Osteoblast (primary cell): ENCODE measurements around the gene UQCRC2. TPM values are rescaled to one million over a fixed set of nuclear protein-coding genes. Genes with fewer than 3 reads are reported as not detected.

ENCODE experiments used
- DNase-seq: peaks from one replicate; pipeline ENCODE4 v3.0.0; 2011; ENCODE audit warnings: low spot score, mixed read lengths; ENCODE audit not compliant: insufficient read length; ENCODE audit errors: missing footprints
- H2AFZ ChIP-seq: 2 replicates; pipeline ENCODE4 v1.6.0; 2011; ENCODE audit warnings: mild to moderate bottlenecking, low read length
- H3K27ac ChIP-seq: 2 replicates; pipeline ENCODE4 v1.5.1; 2011; ENCODE audit warnings: mild to moderate bottlenecking, low read depth, low read length, moderate library complexity
- H3K27me3 ChIP-seq: 2 replicates; pipeline ENCODE4 v1.6.0; 2012; ENCODE audit warnings: mild to moderate bottlenecking, control low read depth, inconsistent platforms, low read length, moderate library complexity; ENCODE audit not compliant: insufficient read depth
- H3K36me3 ChIP-seq: 2 replicates; pipeline ENCODE4 v1.5.1; 2011; ENCODE audit warnings: mild to moderate bottlenecking, low read length, control low read depth, moderate library complexity; ENCODE audit not compliant: insufficient read depth
- H3K4me1 ChIP-seq: 2 replicates; pipeline ENCODE4 v1.5.1; 2011; ENCODE audit warnings: mild to moderate bottlenecking, low read length, control low read depth, moderate library complexity; ENCODE audit not compliant: insufficient read depth
- H3K4me2 ChIP-seq: 2 replicates; pipeline ENCODE4 v1.6.0; 2011; ENCODE audit warnings: mild to moderate bottlenecking, low read length; ENCODE audit not compliant: insufficient read depth
- H3K4me3 ChIP-seq: fragments of 200-600 bp; sonication (generic); 3 replicates; pipeline ENCODE4 v1.5.1; 2012; ENCODE audit warnings: mild to moderate bottlenecking, low read length, inconsistent platforms; ENCODE audit not compliant: insufficient read depth
- H3K79me2 ChIP-seq: 2 replicates; pipeline ENCODE4 v1.6.0; 2012; ENCODE audit warnings: mild to moderate bottlenecking, low read length, control low read depth, inconsistent platforms; ENCODE audit not compliant: insufficient read depth
- H3K9me3 ChIP-seq: 2 replicates; pipeline ENCODE4 v1.5.1; 2011; ENCODE audit warnings: low read depth, low read length, control low read depth
- H4K20me1 ChIP-seq: 2 replicates; pipeline ENCODE4 v1.6.0; 2012; ENCODE audit warnings: mild to moderate bottlenecking, low read length, control low read depth; ENCODE audit not compliant: insufficient read depth
- CTCF ChIP-seq: IDR thresholded peaks from 2 replicates; pipeline ENCODE4 v1.5.1; 2011; ENCODE audit warnings: mild to moderate bottlenecking, low read depth, low read length, moderate library complexity; ENCODE audit errors: extremely low read depth
- total RNA-seq: library from RNA; depleted of rRNA; stranded (reverse); fragments of >200 nt; gene quantifications from 2 replicates; pipeline ENCODE4 v1.2.3, GENCODE V29; 2012

Gene UQCRC2
- total RNA-seq, 1 donor, result 157 TPM

DNA sequence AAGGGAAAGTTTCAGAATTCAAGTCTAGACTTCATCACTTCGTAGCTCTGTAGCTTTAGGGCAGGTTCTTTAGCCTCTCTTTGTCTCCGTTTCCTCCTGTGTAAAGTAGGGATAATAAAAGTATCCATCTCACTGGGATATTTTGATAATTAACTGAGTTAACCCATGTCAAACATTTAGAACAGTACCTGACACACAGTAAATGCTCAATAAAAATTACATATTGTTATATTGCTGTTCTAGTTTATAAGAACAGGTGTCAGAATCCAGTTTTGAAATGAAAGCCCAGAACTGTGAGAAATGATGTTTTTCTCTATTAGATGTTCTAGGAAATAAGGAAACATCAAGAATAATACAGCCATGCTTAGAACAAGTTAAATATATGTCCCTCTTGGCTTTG is 59.1 kb downstream of the UQCRC2 start:
- Histone ChIP-seq H3K27ac (no peak overlapping the region), H2AFZ (no peak overlapping the region), H3K36me3 (no peaks in the 10 kb centered on the region), H3K4me2 (no peak overlapping the region), H3K4me3 (no peak overlapping the region), H3K9me3 (no peaks in the 10 kb centered on the region), H3K27me3 (no peaks in the 10 kb centered on the region), H3K4me1 (peaks cover 10% of the 10 kb centered on the region), H4K20me1 (peaks cover 40% of the 10 kb centered on the region), H3K79me2 (peaks cover 89% of the 10 kb centered on the region)
- TF ChIP-seq CTCF, result no peak
- DNase-seq, result no peak

DNA sequence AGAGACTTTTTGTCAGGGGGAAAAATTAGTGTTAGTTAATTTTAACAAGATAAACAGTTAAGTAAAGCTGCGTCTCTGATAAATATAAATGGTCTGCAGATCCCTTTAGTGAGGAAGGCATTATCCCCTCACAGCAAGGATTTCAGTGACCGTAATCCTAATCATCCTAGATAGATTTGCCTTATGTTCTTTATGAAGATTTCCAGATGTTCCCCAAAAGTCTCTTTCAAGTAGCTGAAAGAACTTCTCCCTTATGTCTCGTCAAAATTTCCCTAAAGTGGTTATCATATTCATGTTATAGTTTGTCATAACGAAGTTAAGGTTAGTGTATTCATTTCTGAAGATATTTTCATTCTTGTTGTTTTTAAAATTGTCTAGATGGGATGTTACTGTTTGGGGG is 60.3 kb downstream of the UQCRC2 start:
- no peak for DNase-seq
- Histone ChIP-seq H3K4me2 (no peak overlapping the region), H3K27ac (no peak overlapping the region), H4K20me1 (peaks cover 51% of the 10 kb centered on the region), H2AFZ (no peak overlapping the region), H3K4me3 (no peak overlapping the region), H3K79me2 (peaks cover 94% of the 10 kb centered on the region), H3K4me1 (peaks cover 8% of the 10 kb centered on the region), H3K27me3 (no peaks in the 10 kb centered on the region), H3K36me3 (no peaks in the 10 kb centered on the region), H3K9me3 (no peaks in the 10 kb centered on the region)
- no peak for TF ChIP-seq CTCF

DNA sequence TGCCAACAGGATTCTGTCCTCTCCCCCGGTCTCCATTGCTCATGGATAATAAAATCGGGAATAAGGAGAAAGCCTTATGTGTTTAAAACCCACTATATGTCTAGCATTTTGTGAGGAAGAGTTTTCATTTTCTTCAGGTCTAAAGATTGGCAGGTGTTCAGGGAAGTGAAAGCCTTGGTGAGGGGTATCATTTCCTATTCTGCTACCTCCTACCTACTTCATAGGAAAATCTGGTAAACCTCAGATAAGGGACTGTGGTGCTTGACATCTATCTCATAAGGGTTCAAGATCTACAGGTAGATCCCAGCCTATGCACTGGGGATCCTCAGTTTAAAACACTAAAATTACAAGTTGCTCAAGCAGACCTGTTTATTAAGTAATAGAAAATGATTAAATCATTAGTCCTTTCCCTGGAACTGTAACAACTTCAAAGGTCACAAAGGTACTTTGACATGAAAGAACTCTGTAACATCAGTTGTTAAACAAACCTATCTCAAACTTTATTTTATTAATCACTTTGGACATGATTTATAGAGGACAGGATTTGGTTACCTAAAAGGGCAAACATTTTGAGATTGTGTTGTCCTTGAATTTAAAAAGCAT is 61.2 kb downstream of the UQCRC2 start:
- Histone ChIP-seq H3K27ac (no peak overlapping the region), H3K4me1 (no peaks in the 10 kb centered on the region), H3K79me2 (peaks cover 93% of the 10 kb centered on the region), H2AFZ (no peak overlapping the region), H3K36me3 (no peaks in the 10 kb centered on the region), H3K4me3 (no peak overlapping the region), H3K4me2 (no peak overlapping the region), H3K27me3 (no peaks in the 10 kb centered on the region), H4K20me1 (peaks cover 56% of the 10 kb centered on the region), H3K9me3 (no peaks in the 10 kb centered on the region)
- TF ChIP-seq CTCF, result no peak
- DNase-seq, result no peak

- no peak overlapping the region for H3K27ac ChIP-seq
- no peaks in the 10 kb centered on the region for H3K4me1 ChIP-seq
- no peaks in the 10 kb centered on the region for H3K27me3 ChIP-seq
- H2AFZ ChIP-seq, result no peak overlapping the region
- peaks cover 47% of the 10 kb centered on the region for H4K20me1 ChIP-seq
- DNase-seq, result no peak
- peaks cover 87% of the 10 kb centered on the region for H3K79me2 ChIP-seq
- TF ChIP-seq CTCF, result no peak
- H3K36me3 ChIP-seq, result no peaks in the 10 kb centered on the region
- H3K4me3 ChIP-seq, result no peak overlapping the region
- H3K9me3 ChIP-seq, result no peaks in the 10 kb centered on the region
- H3K4me2 ChIP-seq, result no peak overlapping the region
Observed at GRCh38 chr16:22016927-22017326, 63.8 kb downstream of the UQCRC2 start.
